Breast epithelium (tissue), 3 donors: ENCODE data around the gene PIGBOS1.

Experiments
- POLR2A ChIP-seq: fragments of 450-650 bp; IDR thresholded peaks from one replicate; pipeline ENCODE4 v1.6.1; 2016; ENCODE audit warnings: antibody characterized with exemption, mild to moderate bottlenecking, moderate library complexity
- TF ChIP-seq, protein P1 (sequence below), 3 donors: fragments of 450-650 bp; IDR thresholded peaks; one replicate each; pipeline ENCODE4 v1.5.1; 2016 to 2017; ENCODE audit warnings: antibody characterized with exemption in 3 of 3, mild to moderate bottlenecking in 3 of 3, moderate library complexity in 3 of 3

DNA sequence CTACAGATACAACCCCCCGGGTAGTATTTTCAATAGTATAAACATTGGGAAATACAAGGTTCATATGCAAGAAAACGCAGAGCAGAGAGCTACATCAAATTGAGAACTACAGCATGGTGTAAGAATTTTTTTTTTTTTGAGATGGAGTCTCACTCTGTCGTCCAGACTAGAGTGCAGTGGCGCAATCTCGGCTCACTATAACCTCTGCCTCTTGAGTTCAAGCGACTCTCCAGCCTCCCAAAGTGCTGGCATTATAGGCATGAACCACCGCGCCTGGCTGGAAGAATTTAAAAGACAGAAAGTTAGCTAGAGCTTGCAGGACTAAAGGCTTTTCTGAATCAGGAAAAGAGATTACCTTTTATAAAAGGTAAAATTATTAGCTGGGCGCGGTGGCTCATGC, 42.1 kb upstream of the PIGBOS1 start:
- TF ChIP-seq POLR2A: no peak
- TF ChIP-seq, protein P1, sequence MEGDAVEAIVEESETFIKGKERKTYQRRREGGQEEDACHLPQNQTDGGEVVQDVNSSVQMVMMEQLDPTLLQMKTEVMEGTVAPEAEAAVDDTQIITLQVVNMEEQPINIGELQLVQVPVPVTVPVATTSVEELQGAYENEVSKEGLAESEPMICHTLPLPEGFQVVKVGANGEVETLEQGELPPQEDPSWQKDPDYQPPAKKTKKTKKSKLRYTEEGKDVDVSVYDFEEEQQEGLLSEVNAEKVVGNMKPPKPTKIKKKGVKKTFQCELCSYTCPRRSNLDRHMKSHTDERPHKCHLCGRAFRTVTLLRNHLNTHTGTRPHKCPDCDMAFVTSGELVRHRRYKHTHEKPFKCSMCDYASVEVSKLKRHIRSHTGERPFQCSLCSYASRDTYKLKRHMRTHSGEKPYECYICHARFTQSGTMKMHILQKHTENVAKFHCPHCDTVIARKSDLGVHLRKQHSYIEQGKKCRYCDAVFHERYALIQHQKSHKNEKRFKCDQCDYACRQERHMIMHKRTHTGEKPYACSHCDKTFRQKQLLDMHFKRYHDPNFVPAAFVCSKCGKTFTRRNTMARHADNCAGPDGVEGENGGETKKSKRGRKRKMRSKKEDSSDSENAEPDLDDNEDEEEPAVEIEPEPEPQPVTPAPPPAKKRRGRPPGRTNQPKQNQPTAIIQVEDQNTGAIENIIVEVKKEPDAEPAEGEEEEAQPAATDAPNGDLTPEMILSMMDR (IDR thresholded peaks at IDR 0.05): no peak
